ENCODE results near the gene NEUROG1. TPM values are rescaled to one million over a fixed set of nuclear protein-coding genes. Genes with fewer than 3 reads are reported as not detected.

The NEUROG1 gene
- total and polyA plus RNA-seq, 2 experiments from 2014 or later = 0.16 TPM; not detected in 1

DNA sequence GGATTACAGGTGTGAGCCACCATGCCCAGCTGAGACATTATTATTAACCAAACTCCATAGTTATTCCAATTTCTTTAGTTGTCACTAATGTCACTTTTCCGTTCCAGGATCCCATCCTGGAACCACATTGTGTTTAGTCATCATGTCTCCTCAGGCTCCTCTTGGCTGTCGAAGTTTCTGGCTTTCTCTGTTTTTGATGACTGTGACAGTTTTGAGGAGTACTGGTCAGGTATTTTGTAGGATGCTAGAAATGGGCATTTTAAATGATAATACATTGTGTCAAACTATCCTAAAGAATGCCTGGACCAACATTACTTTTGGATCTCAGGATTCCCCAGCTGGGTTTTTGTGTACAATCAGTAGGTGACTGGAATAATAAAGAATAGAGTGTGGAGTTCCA lies 19.8 kb upstream of the NEUROG1 start (continued):
- TF ChIP-seq, protein P1, sequence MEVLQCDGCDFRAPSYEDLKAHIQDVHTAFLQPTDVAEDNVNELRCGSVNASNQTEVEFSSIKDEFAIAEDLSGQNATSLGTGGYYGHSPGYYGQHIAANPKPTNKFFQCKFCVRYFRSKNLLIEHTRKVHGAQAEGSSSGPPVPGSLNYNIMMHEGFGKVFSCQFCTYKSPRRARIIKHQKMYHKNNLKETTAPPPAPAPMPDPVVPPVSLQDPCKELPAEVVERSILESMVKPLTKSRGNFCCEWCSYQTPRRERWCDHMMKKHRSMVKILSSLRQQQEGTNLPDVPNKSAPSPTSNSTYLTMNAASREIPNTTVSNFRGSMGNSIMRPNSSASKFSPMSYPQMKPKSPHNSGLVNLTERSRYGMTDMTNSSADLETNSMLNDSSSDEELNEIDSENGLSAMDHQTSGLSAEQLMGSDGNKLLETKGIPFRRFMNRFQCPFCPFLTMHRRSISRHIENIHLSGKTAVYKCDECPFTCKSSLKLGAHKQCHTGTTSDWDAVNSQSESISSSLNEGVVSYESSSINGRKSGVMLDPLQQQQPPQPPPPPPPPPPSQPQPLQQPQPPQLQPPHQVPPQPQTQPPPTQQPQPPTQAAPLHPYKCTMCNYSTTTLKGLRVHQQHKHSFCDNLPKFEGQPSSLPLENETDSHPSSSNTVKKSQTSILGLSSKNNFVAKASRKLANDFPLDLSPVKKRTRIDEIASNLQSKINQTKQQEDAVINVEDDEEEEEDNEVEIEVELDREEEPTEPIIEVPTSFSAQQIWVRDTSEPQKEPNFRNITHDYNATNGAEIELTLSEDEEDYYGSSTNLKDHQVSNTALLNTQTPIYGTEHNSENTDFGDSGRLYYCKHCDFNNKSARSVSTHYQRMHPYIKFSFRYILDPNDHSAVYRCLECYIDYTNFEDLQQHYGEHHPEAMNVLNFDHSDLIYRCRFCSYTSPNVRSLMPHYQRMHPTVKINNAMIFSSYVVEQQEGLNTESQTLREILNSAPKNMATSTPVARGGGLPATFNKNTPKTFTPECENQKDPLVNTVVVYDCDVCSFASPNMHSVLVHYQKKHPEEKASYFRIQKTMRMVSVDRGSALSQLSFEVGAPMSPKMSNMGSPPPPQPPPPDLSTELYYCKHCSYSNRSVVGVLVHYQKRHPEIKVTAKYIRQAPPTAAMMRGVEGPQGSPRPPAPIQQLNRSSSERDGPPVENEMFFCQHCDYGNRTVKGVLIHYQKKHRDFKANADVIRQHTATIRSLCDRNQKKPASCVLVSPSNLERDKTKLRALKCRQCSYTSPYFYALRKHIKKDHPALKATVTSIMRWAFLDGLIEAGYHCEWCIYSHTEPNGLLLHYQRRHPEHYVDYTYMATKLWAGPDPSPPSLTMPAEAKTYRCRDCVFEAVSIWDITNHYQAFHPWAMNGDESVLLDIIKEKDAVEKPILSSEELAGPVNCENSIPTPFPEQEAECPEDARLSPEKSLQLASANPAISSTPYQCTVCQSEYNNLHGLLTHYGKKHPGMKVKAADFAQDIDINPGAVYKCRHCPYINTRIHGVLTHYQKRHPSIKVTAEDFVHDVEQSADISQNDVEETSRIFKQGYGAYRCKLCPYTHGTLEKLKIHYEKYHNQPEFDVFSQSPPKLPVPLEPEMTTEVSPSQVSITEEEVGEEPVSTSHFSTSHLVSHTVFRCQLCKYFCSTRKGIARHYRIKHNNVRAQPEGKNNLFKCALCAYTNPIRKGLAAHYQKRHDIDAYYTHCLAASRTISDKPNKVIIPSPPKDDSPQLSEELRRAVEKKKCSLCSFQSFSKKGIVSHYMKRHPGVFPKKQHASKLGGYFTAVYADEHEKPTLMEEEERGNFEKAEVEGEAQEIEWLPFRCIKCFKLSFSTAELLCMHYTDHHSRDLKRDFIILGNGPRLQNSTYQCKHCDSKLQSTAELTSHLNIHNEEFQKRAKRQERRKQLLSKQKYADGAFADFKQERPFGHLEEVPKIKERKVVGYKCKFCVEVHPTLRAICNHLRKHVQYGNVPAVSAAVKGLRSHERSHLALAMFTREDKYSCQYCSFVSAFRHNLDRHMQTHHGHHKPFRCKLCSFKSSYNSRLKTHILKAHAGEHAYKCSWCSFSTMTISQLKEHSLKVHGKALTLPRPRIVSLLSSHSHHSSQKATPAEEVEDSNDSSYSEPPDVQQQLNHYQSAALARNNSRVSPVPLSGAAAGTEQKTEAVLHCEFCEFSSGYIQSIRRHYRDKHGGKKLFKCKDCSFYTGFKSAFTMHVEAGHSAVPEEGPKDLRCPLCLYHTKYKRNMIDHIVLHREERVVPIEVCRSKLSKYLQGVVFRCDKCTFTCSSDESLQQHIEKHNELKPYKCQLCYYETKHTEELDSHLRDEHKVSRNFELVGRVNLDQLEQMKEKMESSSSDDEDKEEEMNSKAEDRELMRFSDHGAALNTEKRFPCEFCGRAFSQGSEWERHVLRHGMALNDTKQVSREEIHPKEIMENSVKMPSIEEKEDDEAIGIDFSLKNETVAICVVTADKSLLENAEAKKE (CRISPR knock-in tag; IDR thresholded peaks at IDR 0.05) = no peak
- no peak for TF ChIP-seq STAT1 (IDR thresholded peaks at IDR 0.05; ENCODE audit: unreplicated experiment)
- TF ChIP-seq EZH2 (IDR thresholded peaks at IDR 0.05; ENCODE audit: low read depth, unreplicated experiment) = no peak
- no peak for TF ChIP-seq NANOG (IDR thresholded peaks at IDR 0.05; ENCODE audit: borderline replicate concordance)
- no peak for TF ChIP-seq CREB1 (CRISPR knock-in tag; IDR thresholded peaks at IDR 0.05; ENCODE audit: low read depth)

DNA sequence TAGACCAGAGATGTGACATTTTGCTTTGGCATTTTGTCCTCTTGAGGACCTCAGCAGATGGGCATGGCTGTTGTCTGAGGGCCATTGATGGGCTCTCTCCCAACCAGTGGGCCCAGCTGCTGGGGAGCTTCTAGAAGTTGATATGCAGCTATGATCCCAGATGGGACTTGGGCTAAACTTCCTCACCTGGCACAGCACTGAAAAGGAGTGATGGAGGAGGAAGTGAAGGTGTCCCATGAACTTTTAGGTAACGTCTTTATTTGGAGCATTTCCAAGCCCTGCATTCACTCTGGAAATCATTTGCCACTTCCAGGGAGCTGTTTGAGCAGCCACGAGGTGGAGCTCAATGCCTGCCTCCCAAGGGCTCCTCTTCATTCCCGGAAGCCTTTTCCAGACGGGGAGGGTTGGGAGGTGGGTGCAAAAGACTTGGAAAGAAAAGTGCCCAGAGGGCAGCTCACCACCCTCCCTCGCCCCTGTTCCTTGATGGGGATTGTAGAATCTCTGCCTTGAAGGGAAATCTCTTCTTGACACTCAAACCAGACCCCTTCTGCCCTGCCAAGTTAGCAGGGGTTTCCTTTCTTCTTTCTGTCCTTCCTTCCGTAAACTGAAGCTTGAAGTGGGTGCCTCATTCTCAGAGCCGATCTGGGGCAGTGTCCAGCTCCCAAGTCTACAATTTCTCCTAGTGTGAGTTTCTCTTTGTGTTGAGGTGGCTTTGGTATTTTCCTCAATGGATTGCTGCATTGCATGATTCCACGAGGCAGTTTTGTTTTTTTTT lies 18.1 kb upstream of the NEUROG1 start:
- Histone ChIP-seq H3K9me2 (ENCODE audit: insufficient read depth) (no peaks in the 10 kb centered on the region), H3K27me3 (ENCODE audit: insufficient read depth) (peaks cover 49% of the 10 kb centered on the region), H3K4me1 (ENCODE audit: insufficient read depth) (no peaks in the 10 kb centered on the region), H3K4me2 (no peak overlapping the region), H2AFZ (peak overlapping the region; percentile 80; the same call in 1 of the 2 replicates), H3K4me3 (no peak overlapping the region), H3K36me3 (ENCODE audit: insufficient read depth) (no peaks in the 10 kb centered on the region), H3K27ac (ENCODE audit: low read depth) (no peak overlapping the region), H3F3A (replicated peaks; ENCODE audit: low read depth) (no peaks in the 10 kb centered on the region), H4K20me1 (replicated peaks; ENCODE audit: insufficient read depth) (no peaks in the 10 kb centered on the region; the same call in 1 of the 2 replicates), H3K79me2 (replicated peaks; ENCODE audit: insufficient read depth) (no peaks in the 10 kb centered on the region)
- no peaks in the 10 kb centered on the region for H3K36me3 Mint-ChIP-seq (ENCODE audit: low read depth)
- H3K27me3 Mint-ChIP-seq (ENCODE audit: insufficient read depth, low read depth, poor library complexity) = peaks cover 35% of the 10 kb centered on the region
- no peak overlapping the region for H3K27ac Mint-ChIP-seq
- no peak overlapping the region for H3K4me3 Mint-ChIP-seq
- DNase-seq (ENCODE audit: low spot score) = peak; percentile 78
- no peaks in the 10 kb centered on the region for H3K9me3 Mint-ChIP-seq
- TF ChIP-seq, protein P2, sequence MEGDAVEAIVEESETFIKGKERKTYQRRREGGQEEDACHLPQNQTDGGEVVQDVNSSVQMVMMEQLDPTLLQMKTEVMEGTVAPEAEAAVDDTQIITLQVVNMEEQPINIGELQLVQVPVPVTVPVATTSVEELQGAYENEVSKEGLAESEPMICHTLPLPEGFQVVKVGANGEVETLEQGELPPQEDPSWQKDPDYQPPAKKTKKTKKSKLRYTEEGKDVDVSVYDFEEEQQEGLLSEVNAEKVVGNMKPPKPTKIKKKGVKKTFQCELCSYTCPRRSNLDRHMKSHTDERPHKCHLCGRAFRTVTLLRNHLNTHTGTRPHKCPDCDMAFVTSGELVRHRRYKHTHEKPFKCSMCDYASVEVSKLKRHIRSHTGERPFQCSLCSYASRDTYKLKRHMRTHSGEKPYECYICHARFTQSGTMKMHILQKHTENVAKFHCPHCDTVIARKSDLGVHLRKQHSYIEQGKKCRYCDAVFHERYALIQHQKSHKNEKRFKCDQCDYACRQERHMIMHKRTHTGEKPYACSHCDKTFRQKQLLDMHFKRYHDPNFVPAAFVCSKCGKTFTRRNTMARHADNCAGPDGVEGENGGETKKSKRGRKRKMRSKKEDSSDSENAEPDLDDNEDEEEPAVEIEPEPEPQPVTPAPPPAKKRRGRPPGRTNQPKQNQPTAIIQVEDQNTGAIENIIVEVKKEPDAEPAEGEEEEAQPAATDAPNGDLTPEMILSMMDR (conservative IDR thresholded peaks at IDR 0.05; ENCODE audit: low read depth in 2 of 2) = peak; percentile 68 to 88
- TF ChIP-seq JUNB (IDR thresholded peaks at IDR 0.05; ENCODE audit: unreplicated experiment) = no peak
- peak; percentile 88 for ATAC-seq
- peaks cover 2% of the 10 kb centered on the region; the same call in 1 of the 3 replicates for H3K4me1 Mint-ChIP-seq
